HUES48 (cell line): ENCODE results near the gene LRRC8E.

Experiments used
- H3K27ac ChIP-seq: one replicate; pipeline ENCODE4 v1.7.0; 2013; ENCODE audit warnings: low read depth, low read length, inconsistent platforms
- H3K27me3 ChIP-seq: 2 replicates; pipeline ENCODE4 v1.6.1; 2013; ENCODE audit warnings: mild to moderate bottlenecking, low read length; ENCODE audit not compliant: control insufficient read depth, insufficient read depth
- H3K36me3 ChIP-seq: 2 replicates; pipeline ENCODE4 v1.6.1; 2013; ENCODE audit warnings: low read length; ENCODE audit not compliant: control insufficient read depth, insufficient read depth
- H3K4me1 ChIP-seq: 2 replicates; pipeline ENCODE4 v1.6.1; 2013; ENCODE audit warnings: mild to moderate bottlenecking, low read length; ENCODE audit not compliant: control insufficient read depth, insufficient read depth
- H3K4me3 ChIP-seq: 2 replicates; pipeline ENCODE4 v1.5.1; 2013; ENCODE audit warnings: mild to moderate bottlenecking, low read depth, low read length
- H3K9ac ChIP-seq: 2 replicates; pipeline ENCODE4 v1.6.1; 2013; ENCODE audit warnings: mild to moderate bottlenecking, low read depth, low read length, moderate library complexity
- H3K9me3 ChIP-seq: 2 replicates; pipeline ENCODE4 v1.6.1; 2013; ENCODE audit warnings: low read length; ENCODE audit not compliant: control insufficient read depth, insufficient read depth

The LRRC8E gene

DNA sequence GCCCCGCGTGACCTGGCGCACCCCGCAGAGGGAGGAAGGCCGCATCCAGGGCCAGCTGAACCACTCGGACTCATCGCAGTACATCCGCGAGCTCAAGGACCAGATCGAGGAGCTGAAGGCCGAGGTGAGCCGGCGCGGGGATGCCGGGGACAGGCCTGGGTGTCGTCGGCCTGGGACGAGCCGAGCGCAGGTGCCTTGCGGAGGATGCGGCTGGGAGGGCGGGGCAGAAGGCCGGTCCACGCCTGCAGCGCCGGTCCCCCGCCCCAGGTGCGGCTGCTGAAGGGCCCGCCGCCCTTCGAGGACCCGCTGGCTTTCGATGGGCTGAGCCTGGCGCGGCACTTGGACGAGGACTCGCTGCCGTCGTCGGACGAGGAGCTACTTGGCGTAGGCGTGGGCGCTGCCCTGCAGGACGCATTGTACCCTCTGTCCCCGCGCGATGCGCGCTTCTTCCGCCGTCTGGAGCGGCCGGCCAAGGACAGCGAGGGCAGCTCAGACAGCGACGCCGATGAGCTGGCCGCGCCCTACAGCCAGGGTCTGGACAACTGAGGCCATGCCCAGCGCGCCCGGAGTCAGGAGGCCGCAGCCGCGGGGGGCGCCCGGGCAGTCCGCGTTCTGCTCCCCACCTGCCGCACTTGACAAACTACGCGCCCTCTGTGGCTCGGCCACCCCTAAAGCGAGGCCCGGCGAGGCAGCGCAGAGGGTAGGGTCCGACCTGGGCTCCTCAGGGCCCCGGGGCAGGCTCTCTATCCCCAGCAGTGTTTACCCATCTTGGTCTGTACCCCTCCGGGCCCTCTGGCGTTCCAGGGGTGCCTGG is 24.9 kb upstream of the LRRC8E start:
- no peaks in the 10 kb centered on the region for H3K36me3 ChIP-seq
- peaks cover 18% of the 10 kb centered on the region; the same call in 1 of the 2 replicates for H3K4me1 ChIP-seq
- no peak overlapping the region for H3K9ac ChIP-seq
- peak overlapping the region; percentile 72 for H3K4me3 ChIP-seq
- H3K27ac ChIP-seq, result no peak overlapping the region
- H3K27me3 ChIP-seq, result peaks cover 53% of the 10 kb centered on the region
- no peaks in the 10 kb centered on the region for H3K9me3 ChIP-seq

DNA sequence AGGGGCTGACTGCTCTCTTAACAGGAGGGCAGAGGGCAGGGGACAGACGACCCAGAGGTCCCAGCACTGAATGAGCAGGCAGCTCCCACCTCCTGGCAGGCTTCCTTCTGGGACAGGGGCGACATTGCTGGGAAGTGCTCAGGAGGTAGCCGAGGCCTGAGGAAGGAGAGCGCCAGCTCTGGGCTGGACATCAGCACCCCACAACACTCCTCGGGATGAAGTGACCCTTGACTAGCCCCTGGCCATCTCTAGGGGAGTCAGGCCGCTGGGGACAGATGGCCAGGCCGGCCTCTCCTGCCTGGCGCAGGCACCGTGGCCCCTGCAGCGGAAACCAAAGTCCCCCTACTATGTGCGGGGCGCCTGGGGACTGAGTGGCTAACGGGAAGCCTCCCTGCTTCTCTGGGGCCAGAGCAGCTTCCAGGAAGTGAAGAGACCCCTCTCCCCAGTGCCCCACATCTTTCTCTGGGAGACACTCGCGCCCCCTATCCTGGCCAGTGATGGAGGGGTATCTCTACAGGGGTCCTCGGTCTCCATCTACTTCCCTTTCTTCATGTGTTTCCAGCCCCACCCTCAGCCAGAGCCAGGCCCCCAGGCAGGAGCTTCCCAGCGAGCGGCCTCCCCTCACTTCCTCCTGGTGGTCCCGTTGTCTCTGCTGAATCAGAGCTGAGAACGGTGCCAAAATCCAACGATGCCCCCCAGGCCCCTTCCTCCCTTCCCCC is 24.2 kb upstream of the LRRC8E start:
- no peaks in the 10 kb centered on the region for H3K9me3 ChIP-seq
- H3K9ac ChIP-seq, result no peak overlapping the region
- no peak overlapping the region for H3K27ac ChIP-seq
- peaks cover 53% of the 10 kb centered on the region for H3K27me3 ChIP-seq
- H3K4me1 ChIP-seq, result peaks cover 18% of the 10 kb centered on the region; the same call in 1 of the 2 replicates
- H3K36me3 ChIP-seq, result no peaks in the 10 kb centered on the region
- no peak overlapping the region for H3K4me3 ChIP-seq

DNA sequence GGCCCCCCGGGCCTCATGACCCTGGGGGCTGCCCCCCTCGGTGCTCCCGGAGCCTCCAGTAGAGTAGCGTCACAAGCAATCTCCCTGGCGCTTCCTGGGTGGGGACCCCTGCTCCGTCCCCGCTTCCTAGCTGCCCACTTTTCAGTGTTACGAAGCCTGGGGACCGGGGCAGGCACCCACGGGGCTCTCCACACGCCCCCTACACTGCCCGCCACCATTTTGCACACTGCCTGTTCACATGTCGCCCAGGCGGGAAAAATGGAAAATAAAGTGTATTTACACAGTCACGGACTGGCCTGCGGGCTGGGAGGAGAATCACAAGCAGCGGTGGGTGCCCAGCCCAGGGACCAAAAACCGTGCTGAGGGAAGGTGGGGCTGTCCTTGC is 23.6 kb upstream of the LRRC8E start:
- H3K36me3 ChIP-seq, result no peaks in the 10 kb centered on the region
- peaks cover 18% of the 10 kb centered on the region; the same call in 1 of the 2 replicates for H3K4me1 ChIP-seq
- no peak overlapping the region for H3K4me3 ChIP-seq
- H3K27ac ChIP-seq, result no peak overlapping the region
- no peaks in the 10 kb centered on the region for H3K9me3 ChIP-seq
- no peak overlapping the region for H3K9ac ChIP-seq
- peaks cover 53% of the 10 kb centered on the region for H3K27me3 ChIP-seq

DNA sequence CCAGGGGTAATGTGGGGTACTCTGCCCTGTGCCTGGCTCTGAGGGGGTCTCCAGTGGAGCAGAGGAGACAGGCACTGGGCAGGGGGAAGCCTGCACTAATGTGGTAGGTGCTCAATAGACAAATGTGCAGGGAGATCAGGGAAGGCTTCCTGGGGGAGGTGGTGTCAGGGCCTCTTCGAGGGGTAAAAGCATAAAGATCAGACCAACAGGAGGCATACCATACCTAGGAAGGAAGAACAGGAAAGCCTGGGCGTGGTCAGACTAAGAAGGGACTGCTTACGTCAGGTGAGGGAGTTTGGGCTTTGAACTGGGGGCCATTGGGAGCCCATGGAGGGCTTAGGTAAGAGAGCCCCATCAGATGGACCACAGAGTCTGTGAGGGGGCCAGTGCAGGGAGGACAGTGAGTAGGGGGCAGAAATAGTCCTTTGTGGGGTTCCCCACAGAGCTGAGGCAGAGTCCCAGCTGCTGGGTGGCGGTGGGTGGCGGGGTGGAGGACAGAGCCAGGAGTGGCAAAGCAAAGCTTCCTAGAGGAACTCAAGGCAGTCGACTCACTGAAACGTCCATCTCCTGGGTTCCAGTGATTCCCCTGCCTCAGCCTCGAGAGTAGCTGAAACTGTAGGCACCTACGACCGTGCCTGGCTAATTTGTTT is 22.9 kb upstream of the LRRC8E start:
- H3K4me3 ChIP-seq, result no peak overlapping the region

DNA sequence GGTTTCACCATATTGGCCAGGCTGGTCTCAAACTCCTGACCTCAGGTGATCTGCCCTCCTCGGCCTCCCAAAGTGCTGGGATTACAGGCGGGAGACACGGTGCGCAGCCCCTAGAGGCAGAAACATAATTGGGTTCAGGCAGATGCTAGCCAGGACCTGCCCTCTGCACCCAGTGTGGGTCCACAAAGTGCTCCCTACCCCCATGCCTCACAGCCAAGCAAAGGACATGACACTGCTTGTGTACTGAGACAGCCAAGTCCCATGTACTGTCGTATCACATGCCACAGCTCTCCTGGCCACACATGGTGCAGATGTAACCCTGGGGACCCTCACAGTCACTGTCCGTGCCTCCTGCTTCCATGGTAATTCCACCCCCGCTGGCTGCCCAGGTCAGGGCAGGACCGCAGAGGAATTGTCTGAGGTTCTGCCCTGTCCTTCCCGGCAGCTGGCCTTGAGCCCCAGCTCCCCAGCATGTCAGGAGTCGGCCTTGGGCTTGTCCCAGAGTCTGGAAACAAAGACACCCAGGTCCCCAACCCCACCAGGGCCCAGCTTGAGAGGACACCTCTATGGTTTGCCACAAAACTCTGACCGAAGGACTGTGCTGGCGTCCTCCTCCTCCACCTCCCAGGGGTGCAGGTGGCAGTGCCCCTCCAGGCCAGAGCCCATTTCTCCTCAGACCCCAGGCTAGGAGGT is 21.8 kb upstream of the LRRC8E start:
- no peak overlapping the region for H3K9ac ChIP-seq
- H3K36me3 ChIP-seq, result no peaks in the 10 kb centered on the region
- H3K4me3 ChIP-seq, result no peak overlapping the region
- H3K27me3 ChIP-seq, result peaks cover 42% of the 10 kb centered on the region
- H3K9me3 ChIP-seq, result no peaks in the 10 kb centered on the region
- no peak overlapping the region for H3K27ac ChIP-seq
- H3K4me1 ChIP-seq, result peaks cover 16% of the 10 kb centered on the region; the same call in 1 of the 2 replicates

More for the DNA sequence above, 22.9 kb upstream of the LRRC8E start:
- Histone ChIP-seq H3K9ac (no peak overlapping the region), H3K4me1 (peaks cover 18% of the 10 kb centered on the region; the same call in 1 of the 2 replicates), H3K27ac (no peak overlapping the region), H3K27me3 (peaks cover 53% of the 10 kb centered on the region), H3K36me3 (no peaks in the 10 kb centered on the region), H3K9me3 (no peaks in the 10 kb centered on the region)

DNA sequence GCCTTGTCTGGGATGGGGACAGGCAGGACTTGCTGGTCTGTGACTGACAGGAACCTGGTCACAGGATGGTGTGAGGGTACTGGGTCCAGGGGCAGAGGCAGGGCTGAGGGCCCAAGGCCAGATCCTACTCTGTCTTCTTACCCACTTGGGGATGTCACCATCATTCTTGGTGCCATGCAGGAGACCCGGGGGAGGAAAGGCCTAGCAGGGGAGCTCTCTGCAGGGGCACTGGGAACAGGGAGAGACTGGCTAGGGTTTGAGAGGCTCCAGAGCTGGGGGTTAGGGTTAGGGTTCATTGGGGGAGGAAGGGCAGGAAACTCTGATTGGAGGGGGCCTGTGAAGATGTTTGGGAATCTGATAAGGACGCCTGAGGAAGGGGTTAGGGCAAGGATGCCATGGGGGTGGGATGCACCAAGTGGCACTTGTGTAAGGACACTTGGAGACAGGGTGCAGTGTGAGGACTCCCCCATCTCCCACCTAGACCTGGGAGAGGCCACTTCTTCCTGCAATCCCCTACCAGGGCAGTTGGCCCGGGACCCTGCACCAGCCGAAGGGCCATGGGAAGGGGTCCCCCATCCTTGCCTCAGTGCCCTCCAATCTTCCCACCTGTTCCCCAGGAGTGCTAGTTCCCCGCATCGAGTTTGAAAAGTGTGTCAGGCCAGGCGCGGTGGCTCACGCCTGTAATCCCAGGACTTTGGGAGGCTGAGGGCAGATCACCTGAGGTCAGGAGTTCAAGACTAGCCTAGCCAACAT is 21.0 kb upstream of the LRRC8E start:
- Histone ChIP-seq H3K27me3 (peaks cover 40% of the 10 kb centered on the region), H3K9ac (no peak overlapping the region), H3K9me3 (no peaks in the 10 kb centered on the region), H3K4me1 (peaks cover 16% of the 10 kb centered on the region; the same call in 1 of the 2 replicates), H3K4me3 (no peak overlapping the region), H3K27ac (no peak overlapping the region), H3K36me3 (no peaks in the 10 kb centered on the region)

DNA sequence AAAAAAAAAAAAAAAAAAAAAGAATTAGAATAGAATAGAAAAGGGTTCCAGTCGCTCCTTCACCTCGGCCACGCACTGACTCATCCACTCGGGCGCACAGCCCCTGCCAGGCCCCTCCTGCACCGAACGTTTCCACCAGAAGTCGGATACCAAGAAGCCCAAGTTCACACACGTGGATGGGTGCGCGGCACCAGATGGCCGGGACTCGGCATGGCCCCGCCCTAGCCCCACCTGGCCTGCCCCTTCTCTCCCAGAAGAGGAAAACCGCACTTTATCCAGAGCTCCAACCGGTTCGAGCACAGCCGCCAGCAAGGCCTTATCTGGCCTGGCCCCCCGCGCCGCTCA is 20.0 kb upstream of the LRRC8E start:
- Histone ChIP-seq H3K36me3 (no peaks in the 10 kb centered on the region), H3K9me3 (no peaks in the 10 kb centered on the region), H3K4me1 (peaks cover 17% of the 10 kb centered on the region; the same call in 1 of the 2 replicates), H3K27me3 (peaks cover 42% of the 10 kb centered on the region), H3K4me3 (peak overlapping the region; percentile 37; the same call in 1 of the 2 replicates), H3K9ac (no peak overlapping the region), H3K27ac (no peak overlapping the region)

DNA sequence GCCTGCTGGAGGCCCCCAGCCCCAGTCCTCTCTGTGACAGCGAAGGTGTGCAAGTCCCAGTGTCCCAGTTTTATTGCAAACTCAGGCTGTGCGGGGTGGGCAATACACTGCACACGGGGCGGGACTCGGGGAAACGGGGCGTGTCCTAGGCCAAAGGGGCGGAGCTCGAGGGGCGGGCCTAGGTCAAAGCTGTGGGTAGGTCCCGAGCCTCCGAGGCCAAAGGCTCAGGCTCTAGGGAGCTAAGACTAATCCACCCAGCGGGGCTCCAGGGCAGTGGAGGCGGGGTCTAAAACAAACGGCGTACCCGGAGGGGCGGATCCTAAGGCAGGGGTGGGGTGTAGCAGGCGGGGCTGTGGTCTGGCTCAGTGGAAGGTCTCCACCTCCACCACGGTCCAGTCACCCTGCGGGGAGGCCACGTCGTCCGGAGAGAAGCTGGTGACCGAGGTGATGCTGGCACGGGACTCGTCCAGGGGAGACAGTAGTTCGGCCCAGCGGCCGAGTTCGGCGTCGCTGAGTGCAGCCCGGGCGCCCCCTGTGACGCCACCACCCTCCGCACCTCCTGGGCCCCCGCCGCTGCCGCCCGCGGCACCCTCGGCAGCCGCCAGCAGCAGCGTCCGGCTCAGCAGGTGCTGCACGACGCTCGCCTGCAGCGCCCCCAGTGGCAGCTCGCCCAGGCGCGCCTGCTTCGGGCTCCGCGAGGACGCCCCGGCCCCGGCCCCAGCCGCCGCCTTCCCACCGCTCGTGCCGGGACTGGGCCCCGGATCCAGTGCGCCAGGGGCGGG is 19.4 kb upstream of the LRRC8E start:
- H3K4me3 ChIP-seq, result peak overlapping the region; percentile 64
- peaks cover 40% of the 10 kb centered on the region for H3K27me3 ChIP-seq
- H3K4me1 ChIP-seq, result peaks cover 15% of the 10 kb centered on the region; the same call in 1 of the 2 replicates
- H3K36me3 ChIP-seq, result no peaks in the 10 kb centered on the region
- H3K27ac ChIP-seq, result no peak overlapping the region
- H3K9me3 ChIP-seq, result no peaks in the 10 kb centered on the region
- no peak overlapping the region; the same call in 1 of the 2 replicates for H3K9ac ChIP-seq

DNA sequence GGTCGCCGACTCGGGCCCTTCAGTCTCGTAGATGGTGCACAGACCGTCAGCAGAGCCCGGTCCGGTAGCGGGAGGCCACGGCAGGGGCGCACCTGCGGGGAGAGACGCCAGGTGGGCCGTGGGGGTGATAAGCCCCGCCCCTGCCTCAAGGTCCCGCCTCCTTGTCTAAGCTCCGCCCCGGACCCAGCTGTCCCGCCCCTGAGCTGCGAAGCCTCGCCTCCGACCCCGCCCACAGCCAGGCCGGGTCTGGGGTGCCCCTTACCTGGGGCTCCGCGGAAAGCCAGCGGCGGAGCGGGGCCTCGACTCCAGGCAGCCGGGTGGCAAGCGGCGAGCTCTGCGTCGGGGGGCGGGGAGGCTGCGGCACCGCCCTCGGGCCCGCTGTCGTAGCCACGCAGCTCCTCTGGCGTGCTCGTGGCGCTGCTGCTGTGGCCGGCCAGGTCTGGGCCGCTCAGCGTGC is 18.8 kb upstream of the LRRC8E start:
- no peak overlapping the region for H3K27ac ChIP-seq
- no peak overlapping the region; the same call in 1 of the 2 replicates for H3K9ac ChIP-seq
- H3K27me3 ChIP-seq, result peaks cover 35% of the 10 kb centered on the region
- H3K4me1 ChIP-seq, result peaks cover 15% of the 10 kb centered on the region; the same call in 1 of the 2 replicates
- H3K36me3 ChIP-seq, result no peaks in the 10 kb centered on the region
- H3K4me3 ChIP-seq, result peak overlapping the region; percentile 64; the same call in 1 of the 2 replicates
- no peaks in the 10 kb centered on the region for H3K9me3 ChIP-seq
